Measurements from ENCODE around the gene SERPINB8.

Gene SERPINB8

GRCh38 chr18:64019922-64020756 lies 50.3 kb downstream of the SERPINB8 start:
- no peak for DNase-seq (ENCODE audit: low read depth)

DNA sequence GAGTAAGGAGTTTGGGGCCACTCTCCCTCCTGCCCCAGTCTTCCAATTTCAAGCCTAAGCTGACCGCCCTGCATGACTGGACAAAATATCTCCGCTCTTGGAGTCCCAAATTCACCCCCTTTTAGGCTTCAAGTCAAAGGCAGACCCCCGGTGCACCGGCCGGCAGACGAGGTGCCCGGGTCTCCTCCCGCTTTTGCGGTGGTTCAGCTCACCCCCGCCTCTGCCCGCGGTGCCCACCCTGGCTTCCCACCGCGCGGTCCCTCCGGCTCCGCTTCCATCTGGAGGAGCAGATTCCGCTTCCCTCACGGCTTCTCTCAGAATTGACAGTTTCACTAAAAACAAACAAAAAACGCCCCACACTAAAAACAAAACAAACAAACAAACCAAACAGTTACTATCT lies 56.5 kb downstream of the SERPINB8 start:
- DNase-seq (ENCODE audit: low read depth), result no peak

DNA sequence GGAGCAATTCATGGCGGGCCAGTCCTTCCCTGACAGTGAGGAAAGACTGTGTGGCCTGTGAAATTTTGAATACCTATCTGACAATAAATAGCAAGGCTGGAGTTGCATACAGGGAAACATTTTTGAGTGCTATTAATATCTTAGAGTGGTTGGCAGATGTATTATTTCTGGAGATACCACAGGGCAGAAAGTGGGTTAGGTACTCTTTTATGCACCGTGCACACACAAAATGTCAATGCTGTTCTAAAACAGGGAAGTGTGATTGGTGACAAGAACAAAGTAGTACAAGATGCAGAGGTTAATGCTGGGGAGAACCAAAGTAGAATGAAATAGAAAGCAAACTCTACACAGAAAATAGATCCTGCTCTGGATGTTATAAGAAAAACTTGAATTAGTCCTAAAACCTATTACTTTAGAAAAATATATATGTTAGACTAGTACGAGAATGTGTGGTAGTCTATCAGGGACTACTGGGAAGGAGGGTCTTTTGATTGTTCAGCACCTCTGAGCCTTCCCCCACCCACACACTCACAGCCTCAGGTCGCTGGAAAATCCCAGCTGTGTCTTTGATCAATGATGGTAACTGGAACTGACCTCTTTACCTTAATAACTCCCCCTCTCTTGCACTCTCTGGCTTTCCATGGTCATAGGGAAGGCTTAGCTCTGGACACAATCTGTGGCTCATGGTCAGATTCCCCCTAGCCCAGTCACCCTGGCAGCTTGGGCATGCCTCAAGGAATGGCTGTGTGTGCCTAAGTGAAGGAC lies 58.2 kb downstream of the SERPINB8 start:
- DNase-seq (ENCODE audit: low read depth), result no peak

GRCh38 chr18:64029096-64029495 lies 59.2 kb downstream of the SERPINB8 start:
- DNase-seq (ENCODE audit: low read depth), result no peak

DNA sequence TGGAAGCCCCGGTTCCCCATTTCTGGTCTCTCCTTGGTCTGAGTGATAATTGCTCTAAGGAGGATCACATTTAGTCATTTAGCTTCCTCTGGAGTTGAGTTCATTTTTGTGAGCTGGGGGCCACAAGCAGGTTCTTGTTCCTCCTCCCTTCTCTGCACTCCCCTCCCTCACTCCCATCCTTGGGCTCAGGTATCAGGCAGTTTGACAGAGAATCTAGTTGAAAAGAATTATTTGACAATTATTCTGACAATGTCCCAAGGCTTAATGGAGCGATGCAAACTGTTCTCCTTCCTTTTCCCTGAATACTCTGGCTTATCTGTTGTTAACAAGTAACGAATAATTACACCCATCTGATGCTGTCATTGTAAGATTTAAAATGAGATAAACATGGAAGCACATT lies 61.5 kb downstream of the SERPINB8 start:
- no peak for DNase-seq (ENCODE audit: low read depth)

DNA sequence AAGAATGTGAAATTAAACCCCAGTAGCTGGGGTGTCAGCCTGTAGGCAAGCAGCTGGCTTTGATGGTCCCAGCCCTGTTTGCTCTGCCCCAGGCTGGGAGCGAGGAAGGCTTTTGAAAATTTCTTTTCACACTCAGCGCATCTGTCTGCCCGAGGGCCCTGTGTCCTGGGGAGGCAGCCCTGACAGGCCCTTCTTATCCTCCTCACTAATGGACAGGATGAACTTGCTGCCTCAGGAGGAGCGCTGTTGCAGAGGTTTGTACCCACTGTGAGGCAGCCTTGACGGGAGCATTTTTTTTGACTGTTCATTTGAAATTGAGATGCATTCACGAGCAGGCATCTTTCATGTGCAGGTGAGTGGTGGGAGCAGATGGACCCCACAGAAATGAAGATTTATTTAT lies 62.4 kb downstream of the SERPINB8 start:
- no peak for DNase-seq (ENCODE audit: low read depth)

DNA sequence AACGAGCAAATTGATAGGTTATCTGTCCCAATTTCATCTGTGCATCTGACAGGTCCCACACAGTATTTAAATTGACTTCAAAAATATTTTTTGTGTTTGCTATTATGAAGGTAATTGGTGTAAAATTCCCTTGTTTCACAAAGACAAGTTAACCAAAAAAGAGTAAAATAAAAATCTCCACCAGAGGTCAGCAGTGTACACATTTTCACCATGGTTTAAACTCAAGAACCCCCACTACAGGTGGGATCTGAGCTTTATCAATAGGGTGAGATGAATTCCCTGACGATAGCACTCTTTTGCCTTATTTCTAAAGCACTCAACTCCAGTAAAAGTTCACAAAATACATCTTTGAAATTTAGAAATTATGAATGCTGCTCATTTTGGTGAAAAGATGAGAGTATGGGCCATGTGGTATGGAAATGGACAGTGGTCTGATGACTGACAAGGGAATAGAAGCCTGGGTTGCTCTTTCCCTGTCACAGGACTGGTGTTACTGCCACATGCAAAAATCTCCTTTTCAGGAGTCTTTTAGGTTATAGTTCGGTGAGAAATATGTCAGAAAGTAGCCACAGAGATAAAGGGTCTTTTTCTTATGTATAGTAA lies 68.0 kb downstream of the SERPINB8 start:
- DNase-seq (ENCODE audit: low read depth), result no peak

Measured in stimulated activated CD8-positive, alpha-beta memory T cell treated with anti-CD3 and anti-CD28 coated beads, Interleukin-12 subunit alpha, Interleukin-12 subunit beta, amount 100 ng/mL, for 4 hours (primary cell).